Osteoblast (primary cell): ENCODE data around the gene KIDINS220. TPM values are rescaled to one million over a fixed set of nuclear protein-coding genes. Genes with fewer than 3 reads are reported as not detected.
A peak's percentile ranks its signal among the peaks of the same experiment; 100 is the strongest.

Source experiments
- DNase-seq: peaks from one replicate; pipeline ENCODE4 v3.0.0; 2011; ENCODE audit warnings: low spot score, mixed read lengths; ENCODE audit not compliant: insufficient read length; ENCODE audit errors: missing footprints
- H2AFZ ChIP-seq: 2 replicates; pipeline ENCODE4 v1.6.0; 2011; ENCODE audit warnings: mild to moderate bottlenecking, low read length
- H3K27ac ChIP-seq: 2 replicates; pipeline ENCODE4 v1.5.1; 2011; ENCODE audit warnings: mild to moderate bottlenecking, low read depth, low read length, moderate library complexity
- H3K27me3 ChIP-seq: 2 replicates; pipeline ENCODE4 v1.6.0; 2012; ENCODE audit warnings: mild to moderate bottlenecking, control low read depth, inconsistent platforms, low read length, moderate library complexity; ENCODE audit not compliant: insufficient read depth
- H3K36me3 ChIP-seq: 2 replicates; pipeline ENCODE4 v1.5.1; 2011; ENCODE audit warnings: mild to moderate bottlenecking, low read length, control low read depth, moderate library complexity; ENCODE audit not compliant: insufficient read depth
- H3K4me1 ChIP-seq: 2 replicates; pipeline ENCODE4 v1.5.1; 2011; ENCODE audit warnings: mild to moderate bottlenecking, low read length, control low read depth, moderate library complexity; ENCODE audit not compliant: insufficient read depth
- H3K4me2 ChIP-seq: 2 replicates; pipeline ENCODE4 v1.6.0; 2011; ENCODE audit warnings: mild to moderate bottlenecking, low read length; ENCODE audit not compliant: insufficient read depth
- H3K4me3 ChIP-seq: fragments of 200-600 bp; sonication (generic); 3 replicates; pipeline ENCODE4 v1.5.1; 2012; ENCODE audit warnings: mild to moderate bottlenecking, low read length, inconsistent platforms; ENCODE audit not compliant: insufficient read depth
- H3K79me2 ChIP-seq: 2 replicates; pipeline ENCODE4 v1.6.0; 2012; ENCODE audit warnings: mild to moderate bottlenecking, low read length, control low read depth, inconsistent platforms; ENCODE audit not compliant: insufficient read depth
- H3K9me3 ChIP-seq: 2 replicates; pipeline ENCODE4 v1.5.1; 2011; ENCODE audit warnings: low read depth, low read length, control low read depth
- H4K20me1 ChIP-seq: 2 replicates; pipeline ENCODE4 v1.6.0; 2012; ENCODE audit warnings: mild to moderate bottlenecking, low read length, control low read depth; ENCODE audit not compliant: insufficient read depth
- total RNA-seq: library from RNA; depleted of rRNA; stranded (reverse); fragments of >200 nt; gene quantifications from 2 replicates; pipeline ENCODE4 v1.2.3, GENCODE V29; 2012
- TF ChIP-seq, protein P1 (sequence below): IDR thresholded peaks from 2 replicates; pipeline ENCODE4 v1.5.1; 2011; ENCODE audit warnings: mild to moderate bottlenecking, low read depth, low read length, moderate library complexity; ENCODE audit errors: extremely low read depth

Gene KIDINS220
- total RNA-seq, 1 donor: 134 TPM

DNA sequence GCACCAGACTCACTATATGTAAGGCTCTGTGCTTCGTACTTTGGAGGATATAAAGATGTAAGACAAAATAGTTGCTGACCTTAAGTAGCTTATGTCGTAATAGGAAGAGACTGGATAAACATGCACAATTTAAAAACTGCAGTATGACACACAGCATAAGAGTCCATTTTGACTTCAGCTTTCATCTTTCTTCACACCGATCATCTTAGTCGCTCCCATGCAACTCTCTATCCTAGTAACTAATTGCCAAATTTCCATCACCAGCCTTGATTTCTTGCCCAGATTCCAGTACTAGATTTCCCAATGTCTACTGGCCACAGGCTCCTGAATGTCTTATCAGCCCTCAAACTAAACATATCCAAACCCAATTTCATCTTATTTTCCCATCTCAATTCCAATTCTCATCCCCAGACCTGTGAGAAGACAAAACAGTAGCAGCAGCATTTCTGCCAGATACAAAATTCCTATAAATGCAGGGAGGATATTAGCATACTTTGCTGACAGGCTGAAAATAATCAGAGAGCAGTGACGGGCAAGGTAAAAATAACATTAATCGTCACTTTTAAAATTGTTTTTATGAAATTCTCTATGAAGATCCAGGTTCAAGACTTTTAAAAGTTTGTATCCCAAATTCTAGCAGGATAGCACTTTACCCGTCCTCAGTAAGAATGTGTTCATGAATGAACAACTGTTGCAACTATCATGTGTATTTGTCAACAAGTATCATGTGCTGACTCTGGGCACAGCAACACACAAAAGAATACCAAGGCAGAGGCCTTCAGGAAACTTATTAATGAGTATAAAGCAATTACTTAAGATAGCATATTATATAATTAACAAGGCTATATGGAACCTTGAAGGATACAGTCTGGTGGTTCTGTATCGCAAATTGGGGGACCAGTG, 42.2 kb downstream of the KIDINS220 start:
- H3K4me2 ChIP-seq: peak overlapping the region; percentile 34
- H3K9me3 ChIP-seq: no peaks in the 10 kb centered on the region
- H4K20me1 ChIP-seq: no peaks in the 10 kb centered on the region
- H3K36me3 ChIP-seq: peaks cover 31% of the 10 kb centered on the region
- H3K27me3 ChIP-seq: no peaks in the 10 kb centered on the region
- no peaks in the 10 kb centered on the region for H3K79me2 ChIP-seq
- H2AFZ ChIP-seq: no peak overlapping the region
- H3K4me1 ChIP-seq: peaks cover 15% of the 10 kb centered on the region
- TF ChIP-seq, protein P1, sequence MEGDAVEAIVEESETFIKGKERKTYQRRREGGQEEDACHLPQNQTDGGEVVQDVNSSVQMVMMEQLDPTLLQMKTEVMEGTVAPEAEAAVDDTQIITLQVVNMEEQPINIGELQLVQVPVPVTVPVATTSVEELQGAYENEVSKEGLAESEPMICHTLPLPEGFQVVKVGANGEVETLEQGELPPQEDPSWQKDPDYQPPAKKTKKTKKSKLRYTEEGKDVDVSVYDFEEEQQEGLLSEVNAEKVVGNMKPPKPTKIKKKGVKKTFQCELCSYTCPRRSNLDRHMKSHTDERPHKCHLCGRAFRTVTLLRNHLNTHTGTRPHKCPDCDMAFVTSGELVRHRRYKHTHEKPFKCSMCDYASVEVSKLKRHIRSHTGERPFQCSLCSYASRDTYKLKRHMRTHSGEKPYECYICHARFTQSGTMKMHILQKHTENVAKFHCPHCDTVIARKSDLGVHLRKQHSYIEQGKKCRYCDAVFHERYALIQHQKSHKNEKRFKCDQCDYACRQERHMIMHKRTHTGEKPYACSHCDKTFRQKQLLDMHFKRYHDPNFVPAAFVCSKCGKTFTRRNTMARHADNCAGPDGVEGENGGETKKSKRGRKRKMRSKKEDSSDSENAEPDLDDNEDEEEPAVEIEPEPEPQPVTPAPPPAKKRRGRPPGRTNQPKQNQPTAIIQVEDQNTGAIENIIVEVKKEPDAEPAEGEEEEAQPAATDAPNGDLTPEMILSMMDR: no peak
- no peak overlapping the region for H3K4me3 ChIP-seq
- H3K27ac ChIP-seq: peak overlapping the region; percentile 64
- DNase-seq: peak; percentile 50

GRCh38 chr2:8790739-8791162, 46.7 kb downstream of the KIDINS220 start:
- Histone ChIP-seq H3K9me3 (no peaks in the 10 kb centered on the region), H4K20me1 (no peaks in the 10 kb centered on the region), H3K27ac (no peak overlapping the region), H3K79me2 (no peaks in the 10 kb centered on the region), H3K4me3 (no peak overlapping the region), H3K27me3 (no peaks in the 10 kb centered on the region), H3K36me3 (peaks cover 44% of the 10 kb centered on the region), H3K4me2 (no peak overlapping the region), H2AFZ (no peak overlapping the region), H3K4me1 (peaks cover 14% of the 10 kb centered on the region)
- no peak for DNase-seq
- TF ChIP-seq, protein P1: no peak

- no peak overlapping the region for H3K4me2 ChIP-seq
- H3K27ac ChIP-seq: no peak overlapping the region
- H3K4me1 ChIP-seq: no peaks in the 10 kb centered on the region
- peaks cover 16% of the 10 kb centered on the region for H3K79me2 ChIP-seq
- H3K27me3 ChIP-seq: no peaks in the 10 kb centered on the region
- H2AFZ ChIP-seq: no peak overlapping the region
- no peaks in the 10 kb centered on the region for H3K9me3 ChIP-seq
- H4K20me1 ChIP-seq: peaks cover 5% of the 10 kb centered on the region
- peaks cover 56% of the 10 kb centered on the region for H3K36me3 ChIP-seq
- TF ChIP-seq, protein P1: no peak
- no peak overlapping the region for H3K4me3 ChIP-seq
- no peak for DNase-seq
Measured at GRCh38 chr2:8786463-8786862, 51.0 kb downstream of the KIDINS220 start.
